Uterus (tissue), 4 donors: ENCODE measurements around the gene DMKN. TPM values are rescaled to one million over a fixed set of nuclear protein-coding genes. Genes with fewer than 3 reads are reported as not detected.

ENCODE experiments used
- DNase-seq, 2 donors: peaks; one replicate each; pipeline ENCODE4 v3.0.0-alpha.2; 2019 to 2020
- H3K27ac ChIP-seq, 2 donors: fragments of 200-600 bp; sonication (generic); 1 replicate in 1 of 2; 2 replicates in 1 of 2; pipeline ENCODE4 v1.5.1; 2016 to 2018
- H3K27me3 ChIP-seq, 2 donors: fragments of 200-600 bp; sonication (generic); one replicate each; pipeline ENCODE4 v1.5.1; 2018 to 2019; ENCODE audit warnings: control low read depth in 1 of 2
- H3K36me3 ChIP-seq, 2 donors: fragments of 200-600 bp; sonication (generic); one replicate each; pipeline ENCODE4 v1.5.1; 2019; ENCODE audit warnings: control low read depth in 1 of 2
- H3K4me1 ChIP-seq, 2 donors: fragments of 200-600 bp; sonication (generic); one replicate each; pipeline ENCODE4 v1.5.1; 2018 to 2019; ENCODE audit warnings: control low read depth in 1 of 2
- H3K4me3 ChIP-seq, 2 donors: fragments of 200-600 bp; sonication (generic); 1 replicate in 1 of 2; 2 replicates in 1 of 2; pipeline ENCODE4 v1.5.1; 2018 to 2019; ENCODE audit warnings: mild to moderate bottlenecking in 1 of 2
- H3K9me3 ChIP-seq, 2 donors: fragments of 200-600 bp; sonication (generic); one replicate each; pipeline ENCODE4 v1.5.1; 2019; ENCODE audit warnings: control low read depth in 1 of 2
- POLR2A ChIP-seq, 2 donors: fragments of 450-650 bp; IDR thresholded peaks; one replicate each; pipeline ENCODE4 v1.6.1; 2016; ENCODE audit warnings: antibody characterized with exemption in 2 of 2, mild to moderate bottlenecking in 1 of 2, moderate library complexity in 1 of 2
- intact Hi-C: fragments of 100-400 bp; cut with DNase I; formaldehyde crosslinking; loops from one replicate; pipeline ENCODE4 v1.15.1; 2023; ENCODE audit warnings: low total_unique reads
- total RNA-seq, 4 donors: library from RNA; depleted of rRNA in 3 of 4; stranded (reverse); fragments of >200 nt in 3 of 4; gene quantifications; one replicate each; pipeline versions ENCODE4 v1.1.0 to v1.2.4, GENCODE V29; 2014 to 2023
- TF ChIP-seq, protein P1 (sequence below), 4 experiments: fragments of 200-600 bp in 2 of 4; fragments of 450-650 bp in 2 of 4; sonication (generic) in 2 of 4; IDR thresholded peaks; one replicate each; pipeline ENCODE4 v1.5.1; 2016 to 2019; ENCODE audit warnings: antibody characterized with exemption in 4 of 4, mild to moderate bottlenecking in 2 of 4, moderate library complexity in 1 of 4
- donor health status: DM: yes; HTN: yes; CAD: no.

The DMKN gene
- total RNA-seq, 4 donors from 2014 or later: 4.4 to 73.7 (median 39.5) TPM

DNA sequence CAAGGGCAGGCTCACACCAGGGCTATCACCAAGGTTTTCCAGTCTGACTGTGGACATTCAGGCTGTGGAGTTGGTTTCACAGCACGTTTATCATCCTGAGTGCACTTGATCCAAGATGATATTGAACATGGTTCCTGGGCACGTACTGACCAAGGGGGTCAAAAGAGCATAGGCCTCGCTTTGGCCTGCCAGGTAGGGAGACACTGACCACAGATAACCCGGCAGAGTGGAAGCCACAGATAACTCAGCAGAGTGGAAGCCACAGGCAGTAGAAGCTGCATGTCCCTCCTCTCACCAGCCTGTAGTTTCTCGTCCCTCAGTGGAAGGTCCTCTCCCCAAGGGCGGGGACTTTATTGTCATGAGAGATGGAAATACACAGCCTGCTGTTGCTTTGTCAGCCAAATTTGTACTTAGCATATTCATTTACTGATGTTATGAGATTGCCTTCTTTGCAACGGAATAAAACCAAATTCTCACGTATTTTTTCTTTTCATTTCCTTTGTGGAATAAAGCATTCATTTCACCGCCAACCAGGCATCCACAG lies 14.4 kb downstream of the DMKN start:
- DNase-seq: no peak
- Histone ChIP-seq H3K9me3 (no peaks in the 10 kb centered on the region), H3K4me1 (no peaks in the 10 kb centered on the region), H3K4me3 (no peak overlapping the region), H3K27ac (no peak overlapping the region), H3K36me3 (no peaks in the 10 kb centered on the region), H3K27me3 (no peaks in the 10 kb centered on the region)
- TF ChIP-seq POLR2A (IDR thresholded peaks at IDR 0.05): no peak
- TF ChIP-seq, protein P1, sequence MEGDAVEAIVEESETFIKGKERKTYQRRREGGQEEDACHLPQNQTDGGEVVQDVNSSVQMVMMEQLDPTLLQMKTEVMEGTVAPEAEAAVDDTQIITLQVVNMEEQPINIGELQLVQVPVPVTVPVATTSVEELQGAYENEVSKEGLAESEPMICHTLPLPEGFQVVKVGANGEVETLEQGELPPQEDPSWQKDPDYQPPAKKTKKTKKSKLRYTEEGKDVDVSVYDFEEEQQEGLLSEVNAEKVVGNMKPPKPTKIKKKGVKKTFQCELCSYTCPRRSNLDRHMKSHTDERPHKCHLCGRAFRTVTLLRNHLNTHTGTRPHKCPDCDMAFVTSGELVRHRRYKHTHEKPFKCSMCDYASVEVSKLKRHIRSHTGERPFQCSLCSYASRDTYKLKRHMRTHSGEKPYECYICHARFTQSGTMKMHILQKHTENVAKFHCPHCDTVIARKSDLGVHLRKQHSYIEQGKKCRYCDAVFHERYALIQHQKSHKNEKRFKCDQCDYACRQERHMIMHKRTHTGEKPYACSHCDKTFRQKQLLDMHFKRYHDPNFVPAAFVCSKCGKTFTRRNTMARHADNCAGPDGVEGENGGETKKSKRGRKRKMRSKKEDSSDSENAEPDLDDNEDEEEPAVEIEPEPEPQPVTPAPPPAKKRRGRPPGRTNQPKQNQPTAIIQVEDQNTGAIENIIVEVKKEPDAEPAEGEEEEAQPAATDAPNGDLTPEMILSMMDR (IDR thresholded peaks at IDR 0.05): no peak
- intact Hi-C loops: no loop called here

GRCh38 chr19:35498220-35498619 lies 15.2 kb downstream of the DMKN start:
- Histone ChIP-seq H3K4me1 (no peaks in the 10 kb centered on the region), H3K4me3 (no peak overlapping the region), H3K9me3 (no peaks in the 10 kb centered on the region), H3K27me3 (no peaks in the 10 kb centered on the region), H3K27ac (no peak overlapping the region), H3K36me3 (no peaks in the 10 kb centered on the region)
- no peak for DNase-seq
- TF ChIP-seq POLR2A (IDR thresholded peaks at IDR 0.05): no peak
- TF ChIP-seq, protein P1 (IDR thresholded peaks at IDR 0.05): no peak
- intact Hi-C loops: no loop called here

DNA sequence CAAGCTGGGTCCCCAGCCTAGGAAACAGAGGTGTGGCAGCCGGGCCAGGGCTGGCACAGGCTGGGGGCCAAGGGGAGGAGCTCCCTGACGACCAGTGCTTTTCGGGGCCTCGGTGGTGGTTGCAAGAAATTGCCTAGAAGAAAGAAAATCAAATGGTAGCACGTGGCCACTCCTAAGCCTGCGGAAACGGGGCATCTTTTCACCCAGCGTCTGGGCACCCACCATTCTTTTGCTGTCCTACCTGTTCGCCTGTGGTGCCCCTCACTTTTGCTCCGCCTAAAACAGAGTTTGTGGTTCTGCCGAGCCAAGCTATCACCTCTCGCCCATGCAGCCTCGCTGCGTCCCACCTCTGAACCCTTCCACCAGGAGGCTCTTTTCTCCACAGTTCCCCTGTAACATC lies 16.0 kb downstream of the DMKN start:
- no peak overlapping the region for H3K27ac ChIP-seq
- no peaks in the 10 kb centered on the region for H3K27me3 ChIP-seq
- H3K4me1 ChIP-seq: no peaks in the 10 kb centered on the region
- no peak overlapping the region for H3K4me3 ChIP-seq
- H3K36me3 ChIP-seq: no peaks in the 10 kb centered on the region
- DNase-seq: no peak
- intact Hi-C loops: no loop called here
- H3K9me3 ChIP-seq: no peaks in the 10 kb centered on the region
- TF ChIP-seq, protein P1 (IDR thresholded peaks at IDR 0.05): no peak
- no peak for TF ChIP-seq POLR2A (IDR thresholded peaks at IDR 0.05)

- Histone ChIP-seq H3K27me3 (no peaks in the 10 kb centered on the region), H3K36me3 (no peaks in the 10 kb centered on the region), H3K4me3 (no peak overlapping the region), H3K4me1 (no peaks in the 10 kb centered on the region), H3K9me3 (no peaks in the 10 kb centered on the region), H3K27ac (no peak overlapping the region)
- TF ChIP-seq, protein P1 (IDR thresholded peaks at IDR 0.05): peak; percentile 91 to 96 (median 93)
- no peak for TF ChIP-seq POLR2A (IDR thresholded peaks at IDR 0.05)
- peak; percentile 23 to 58 for DNase-seq
- intact Hi-C loops: no loop called here
Measured at GRCh38 chr19:35495107-35496064, 18.1 kb downstream of the DMKN start.

GRCh38 chr19:35493971-35494370 lies 19.5 kb downstream of the DMKN start:
- H3K27ac ChIP-seq: no peak overlapping the region
- H3K9me3 ChIP-seq: no peaks in the 10 kb centered on the region
- DNase-seq: no peak
- H3K36me3 ChIP-seq: no peaks in the 10 kb centered on the region
- TF ChIP-seq, protein P1 (IDR thresholded peaks at IDR 0.05): no peak
- no peak for TF ChIP-seq POLR2A (IDR thresholded peaks at IDR 0.05)
- intact Hi-C loops: no loop called here
- H3K27me3 ChIP-seq: no peaks in the 10 kb centered on the region
- no peak overlapping the region for H3K4me3 ChIP-seq
- no peaks in the 10 kb centered on the region for H3K4me1 ChIP-seq
